GM12891 (cell line): ENCODE measurements around the gene ADTRP.

ENCODE experiments used
- PAX5 ChIP-seq: IDR thresholded peaks from 2 replicates; pipeline ENCODE4 v1.6.1; 2011; ENCODE audit warnings: low read length, moderate library complexity, mild to moderate bottlenecking; ENCODE audit not compliant: insufficient read depth, severe bottlenecking
- POLR2A ChIP-seq: IDR thresholded peaks from 2 replicates; pipeline ENCODE4 v1.6.1; 2011; ENCODE audit warnings: low read depth, low read length, control low read depth
- POLR2AphosphoS5 ChIP-seq: IDR thresholded peaks from 2 replicates; pipeline ENCODE4 v1.6.1; 2011; ENCODE audit warnings: low read depth, low read length, control low read depth
- SPI1 ChIP-seq: IDR thresholded peaks from 2 replicates; pipeline ENCODE4 v1.6.1; 2011; ENCODE audit warnings: low read depth, low read length, control low read depth
- TAF1 ChIP-seq: IDR thresholded peaks from 2 replicates; pipeline ENCODE4 v1.6.1; 2011; ENCODE audit warnings: low read depth, low read length, control low read depth

DNA sequence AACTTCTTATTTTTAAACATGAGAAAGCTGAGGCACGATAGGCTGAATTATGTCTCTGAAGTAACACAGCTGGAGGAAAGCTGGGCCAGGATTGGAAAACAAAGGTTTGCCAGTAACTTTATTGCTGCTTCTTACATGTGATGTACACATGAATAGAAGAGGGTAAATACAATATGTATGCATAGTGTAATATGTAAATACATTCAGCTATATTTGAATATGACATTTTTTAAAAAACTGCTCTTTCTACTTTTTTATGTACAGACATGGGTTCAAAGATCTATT is 90.2 kb downstream of the ADTRP start:
- TF ChIP-seq POLR2A: no peak
- TF ChIP-seq PAX5: no peak
- no peak for TF ChIP-seq POLR2AphosphoS5
- TF ChIP-seq TAF1: no peak
- no peak for TF ChIP-seq SPI1
